Amniotic epithelial cell (primary cell): ENCODE measurements around the gene SCAMP1.

Experiments
- DNase-seq: peaks from one replicate; pipeline ENCODE4 v3.0.0-alpha.2; 2010; ENCODE audit warnings: low read depth

The SCAMP1 gene

DNA sequence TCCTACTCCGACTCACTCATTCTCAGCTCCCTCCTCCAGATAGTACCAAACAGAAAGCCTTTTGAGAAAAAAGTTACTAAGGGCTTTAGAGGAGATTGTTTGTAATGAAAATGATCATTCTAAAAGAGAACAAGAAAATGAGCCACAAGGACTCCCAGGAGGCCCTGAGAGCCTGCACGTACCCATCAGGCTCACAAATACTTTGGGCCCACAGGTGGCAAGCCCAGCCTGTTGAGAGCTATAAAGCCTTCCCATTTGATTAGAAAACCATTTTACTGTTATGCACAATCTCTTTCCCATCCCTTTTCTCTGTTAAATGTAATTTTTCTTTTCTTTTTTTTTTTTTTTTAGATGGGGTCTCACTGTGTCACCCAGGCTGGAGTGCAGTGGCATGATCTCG, 152.0 kb downstream of the SCAMP1 start:
- DNase-seq = no peak

DNA sequence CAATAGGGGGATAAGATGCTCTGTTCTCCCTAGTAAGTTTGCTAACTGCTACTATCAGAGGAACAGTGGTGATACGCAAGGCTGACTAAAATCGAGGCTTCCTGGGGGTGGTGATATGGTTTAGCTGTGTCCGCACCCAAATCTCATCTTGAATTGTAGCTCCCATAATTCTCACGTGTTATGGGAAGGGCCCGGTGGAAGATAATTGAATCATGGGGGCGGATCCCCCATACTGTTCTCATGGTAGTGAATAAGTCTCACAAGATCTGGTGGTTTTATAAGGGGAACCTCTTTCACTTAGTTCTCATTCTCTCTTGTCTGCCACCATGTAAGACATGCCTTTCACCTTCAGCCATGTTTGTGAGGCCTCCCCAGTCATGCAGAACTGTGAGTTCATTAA, 153.0 kb downstream of the SCAMP1 start:
- no peak for DNase-seq

DNA sequence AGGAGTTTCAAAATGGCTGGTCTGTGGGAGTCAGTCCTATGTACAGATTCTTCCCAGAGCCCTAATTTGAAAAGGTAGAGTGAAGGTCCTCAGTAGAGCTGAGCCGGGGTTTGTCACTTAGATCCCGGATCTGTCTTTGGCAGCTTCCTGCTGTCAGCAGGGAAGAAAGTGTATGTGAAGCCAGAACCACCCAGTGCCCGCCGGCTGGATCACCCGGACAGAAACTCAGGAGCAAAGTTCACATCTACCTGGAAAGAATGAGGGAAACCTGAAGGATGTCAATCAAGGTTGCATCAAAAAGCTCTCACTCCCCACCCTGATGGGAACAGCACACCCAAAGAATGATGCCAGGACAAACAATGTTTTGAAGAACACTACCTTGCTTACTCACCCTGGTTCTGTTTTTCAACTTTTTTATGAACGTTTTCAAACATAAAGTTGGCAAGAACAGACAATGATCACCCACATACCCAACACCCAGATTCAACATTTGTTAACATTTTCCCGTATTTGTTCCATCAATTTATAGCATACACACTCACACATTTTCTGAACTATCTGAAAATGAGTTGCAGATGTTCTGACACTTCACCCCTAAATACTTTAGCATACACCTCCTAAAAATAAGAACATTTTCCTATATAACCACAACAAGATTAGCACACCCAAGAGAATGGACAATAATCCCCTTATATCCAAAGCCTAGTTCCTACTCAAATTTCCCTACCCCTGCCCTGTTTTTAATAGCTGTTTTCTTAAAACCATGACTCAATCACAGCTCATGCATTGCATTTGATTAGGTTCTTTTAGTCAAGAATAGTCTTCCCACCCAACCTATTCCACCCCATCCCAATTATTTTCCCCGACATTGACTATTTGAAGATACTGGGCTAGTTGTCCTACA, 154.3 kb downstream of the SCAMP1 start:
- DNase-seq = no peak

DNA sequence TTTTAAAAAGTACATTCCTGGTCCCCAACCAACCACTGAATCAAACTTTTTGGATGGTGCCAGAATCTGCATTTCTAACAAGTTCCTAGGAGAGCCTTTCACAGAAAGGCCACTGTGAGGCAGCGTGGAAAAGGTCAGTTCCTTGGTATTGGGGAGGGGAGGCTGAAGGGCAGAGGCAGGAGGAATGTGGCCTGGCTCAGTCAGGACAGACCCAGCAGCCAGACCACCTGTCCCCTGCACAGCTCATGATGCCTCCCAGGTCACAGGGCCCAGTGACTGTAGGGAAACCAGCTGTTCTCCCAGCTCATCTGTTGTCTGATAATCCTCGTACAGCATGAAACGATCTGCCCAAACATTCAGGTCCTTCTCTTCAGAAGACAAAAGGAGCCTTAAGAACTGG, 155.3 kb downstream of the SCAMP1 start:
- DNase-seq = no peak

DNA sequence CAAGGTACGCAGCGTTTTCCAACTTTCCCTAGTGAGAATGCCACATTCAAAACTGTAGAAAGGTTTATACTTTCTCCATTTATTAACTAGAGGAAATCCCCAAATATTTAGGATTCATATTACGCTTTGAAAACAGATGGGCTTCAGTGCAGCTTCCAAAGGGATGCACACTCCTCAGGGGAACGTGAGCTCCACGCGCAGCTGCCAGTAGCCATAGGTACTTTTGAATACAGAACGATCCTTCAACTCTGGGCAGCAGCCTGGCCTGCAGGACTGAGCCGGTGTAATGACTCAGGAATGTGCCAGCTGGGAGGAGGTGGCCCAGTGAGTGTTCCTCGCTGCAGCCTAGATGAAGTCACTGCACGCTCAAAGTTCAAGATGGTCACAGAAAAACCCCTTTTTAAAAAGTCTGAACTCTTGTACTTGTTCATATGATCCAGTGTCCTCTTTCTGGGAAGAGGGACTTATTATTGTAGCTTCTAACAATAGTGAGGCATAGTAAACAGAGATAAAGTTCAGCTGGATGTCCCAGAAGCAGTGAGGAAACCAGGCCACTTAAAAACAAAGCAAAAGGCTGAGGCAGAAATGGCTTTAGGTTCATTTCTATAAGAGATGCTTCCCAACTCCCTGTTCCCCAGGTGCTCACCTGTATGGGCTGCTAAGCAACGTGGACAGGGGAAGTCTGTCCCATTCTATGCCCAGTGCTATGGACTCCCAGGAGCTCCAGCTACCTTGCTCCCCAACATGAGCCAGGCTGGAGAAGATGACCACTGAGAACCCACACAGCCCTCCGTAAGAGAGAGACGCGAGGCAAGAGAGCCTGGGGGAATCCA, 158.2 kb downstream of the SCAMP1 start:
- peak; percentile 71 for DNase-seq

DNA sequence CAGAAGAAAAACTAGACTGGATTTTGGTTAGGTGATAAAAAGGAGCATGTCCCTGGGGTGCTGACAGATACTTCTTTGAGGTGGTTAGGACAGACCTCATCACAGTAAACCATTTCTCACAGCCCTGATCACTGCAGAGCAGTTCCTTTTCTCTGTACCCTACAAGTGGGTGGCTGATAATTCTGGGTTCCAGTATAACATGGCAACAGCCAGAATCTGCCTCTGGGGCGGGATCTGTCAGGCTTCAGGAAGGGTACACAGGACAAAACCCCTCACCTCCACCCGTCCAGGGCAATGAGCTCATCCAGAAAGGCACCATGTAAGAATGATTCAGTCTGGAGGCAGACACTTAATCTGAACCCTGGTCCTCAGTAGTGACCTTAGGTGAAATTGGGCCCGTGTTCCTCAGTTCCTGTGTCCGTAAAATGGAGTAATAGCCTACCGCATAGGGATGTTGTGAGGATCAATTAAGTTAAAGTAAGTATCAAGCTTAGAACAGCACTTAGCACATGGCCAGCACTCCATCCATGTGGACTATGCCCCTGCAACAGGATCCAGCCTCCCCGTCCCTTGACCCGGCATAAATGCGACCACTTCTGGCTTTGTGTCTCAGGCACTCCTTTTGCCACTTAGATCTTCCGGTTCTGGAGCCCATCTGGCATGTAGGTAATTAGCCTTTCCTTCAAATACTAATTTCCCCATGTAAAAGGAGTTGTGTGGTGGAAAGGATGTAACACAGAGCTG, 159.0 kb downstream of the SCAMP1 start:
- no peak for DNase-seq

DNA sequence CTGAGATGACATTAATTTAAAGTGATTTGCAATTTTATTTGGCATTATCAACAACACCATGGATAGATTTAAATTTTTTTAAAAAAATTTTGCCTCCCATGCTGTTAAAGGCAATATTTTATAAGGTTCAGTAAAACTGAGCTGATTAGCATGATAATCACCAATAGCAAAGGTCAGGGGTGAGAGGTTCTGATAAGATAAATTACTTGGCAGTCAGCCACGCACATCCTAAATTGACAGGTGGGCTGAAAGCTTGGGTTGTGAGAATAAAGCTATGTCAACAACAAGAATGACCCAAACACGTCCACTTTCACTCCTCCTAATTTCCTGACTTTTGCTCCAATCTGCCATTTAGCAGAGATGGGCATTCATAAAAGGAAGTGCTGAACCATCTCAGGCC, 161.0 kb downstream of the SCAMP1 start:
- DNase-seq = no peak

DNA sequence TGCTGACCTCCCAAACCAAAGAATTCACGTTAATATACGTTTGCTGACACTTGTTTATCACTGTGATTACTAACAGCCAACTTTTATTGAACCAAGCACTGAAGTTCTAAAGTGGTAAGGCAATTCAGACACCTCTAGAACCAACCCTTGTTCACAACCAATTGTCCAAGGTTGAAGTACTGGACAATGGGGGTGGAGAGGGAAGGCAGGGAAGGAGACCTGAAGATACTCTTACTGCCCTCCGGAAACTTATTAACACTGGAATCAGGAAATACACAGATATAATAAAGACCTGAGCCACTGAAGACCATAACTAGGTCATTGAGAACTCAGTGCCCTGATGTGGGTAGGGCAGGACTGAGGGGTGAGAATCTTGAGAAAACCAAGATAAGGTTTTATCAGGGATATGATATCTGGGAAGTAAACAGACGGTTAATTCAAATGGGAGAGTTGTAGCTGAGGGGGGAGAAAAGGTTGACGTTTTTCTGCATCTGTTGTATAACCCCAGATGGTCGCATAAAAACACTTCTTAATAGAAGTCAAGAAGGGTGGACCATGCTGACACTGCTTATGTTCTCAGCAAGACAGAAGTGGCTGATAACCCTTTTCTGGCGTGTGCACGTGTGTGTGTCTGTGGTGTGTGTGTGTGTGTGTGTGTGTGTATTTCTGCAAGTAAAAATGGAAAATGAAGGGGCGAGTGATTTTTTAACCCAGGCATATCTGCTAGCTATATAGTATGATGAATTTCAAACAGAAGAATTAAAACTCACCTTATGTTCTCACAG, 162.3 kb downstream of the SCAMP1 start:
- peak; percentile 76 for DNase-seq

DNA sequence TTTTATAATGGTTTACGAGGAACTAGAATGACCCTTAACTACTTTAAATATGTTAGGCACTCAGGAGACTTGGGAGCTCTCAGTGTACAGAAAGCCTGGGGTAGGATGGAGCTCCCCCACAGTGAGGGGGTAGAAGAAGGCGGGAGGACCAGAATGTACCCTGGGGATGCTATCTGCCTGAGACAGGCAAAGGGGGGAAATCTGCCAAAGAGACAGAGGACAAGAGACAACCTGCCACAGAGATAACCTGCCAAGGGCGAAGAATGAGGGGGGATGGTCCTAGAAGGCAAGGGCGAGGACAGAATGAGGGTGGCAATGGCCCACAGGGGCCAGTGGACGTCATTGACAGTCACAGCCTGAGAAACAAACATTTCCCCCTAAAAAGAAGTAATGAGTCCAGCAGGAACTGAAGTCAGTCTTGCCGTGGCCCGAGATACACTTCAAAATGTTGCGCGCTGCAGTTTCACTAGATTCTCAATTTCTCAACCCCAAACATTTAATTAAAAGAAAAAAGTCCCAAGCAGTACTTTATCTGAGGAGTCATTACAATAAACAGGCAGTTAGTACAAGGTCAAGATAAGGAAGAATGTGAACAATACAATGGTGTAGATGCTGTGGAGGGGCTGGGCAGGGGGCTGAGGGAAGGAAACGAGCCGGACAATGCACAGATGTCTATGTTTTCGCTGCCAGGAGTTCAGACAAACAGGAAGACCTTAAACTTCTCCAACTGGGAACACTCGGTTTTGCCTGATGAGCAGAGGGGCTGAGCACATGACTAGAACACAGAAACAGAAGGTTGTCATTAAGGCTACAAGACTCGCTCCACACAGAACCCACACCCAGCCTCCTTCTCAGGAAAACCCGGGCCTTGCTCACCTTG, 163.1 kb downstream of the SCAMP1 start:
- no peak for DNase-seq

DNA sequence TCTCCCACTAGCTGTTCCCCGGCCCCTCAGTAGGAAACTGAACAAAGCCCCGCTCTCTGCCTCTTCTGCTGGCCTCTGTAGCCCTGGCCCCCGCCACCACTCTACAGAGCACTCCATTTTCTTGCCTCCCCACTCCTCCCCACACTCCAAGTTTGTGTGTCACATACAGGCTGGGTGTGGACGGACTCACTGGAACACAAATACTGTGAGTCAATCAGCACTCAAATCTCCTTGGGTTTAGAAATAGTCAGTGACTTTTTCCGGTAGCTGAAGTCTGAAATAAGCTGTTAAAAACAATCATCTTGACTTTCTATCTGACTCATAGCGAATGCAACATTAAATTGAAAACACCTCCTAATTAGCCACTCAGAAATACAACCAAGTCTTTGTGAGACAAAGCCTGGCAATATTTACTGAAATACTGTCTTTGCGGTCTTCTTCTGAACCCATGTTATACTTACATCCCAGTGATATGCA, 165.7 kb downstream of the SCAMP1 start:
- peak; percentile 89 for DNase-seq

DNA sequence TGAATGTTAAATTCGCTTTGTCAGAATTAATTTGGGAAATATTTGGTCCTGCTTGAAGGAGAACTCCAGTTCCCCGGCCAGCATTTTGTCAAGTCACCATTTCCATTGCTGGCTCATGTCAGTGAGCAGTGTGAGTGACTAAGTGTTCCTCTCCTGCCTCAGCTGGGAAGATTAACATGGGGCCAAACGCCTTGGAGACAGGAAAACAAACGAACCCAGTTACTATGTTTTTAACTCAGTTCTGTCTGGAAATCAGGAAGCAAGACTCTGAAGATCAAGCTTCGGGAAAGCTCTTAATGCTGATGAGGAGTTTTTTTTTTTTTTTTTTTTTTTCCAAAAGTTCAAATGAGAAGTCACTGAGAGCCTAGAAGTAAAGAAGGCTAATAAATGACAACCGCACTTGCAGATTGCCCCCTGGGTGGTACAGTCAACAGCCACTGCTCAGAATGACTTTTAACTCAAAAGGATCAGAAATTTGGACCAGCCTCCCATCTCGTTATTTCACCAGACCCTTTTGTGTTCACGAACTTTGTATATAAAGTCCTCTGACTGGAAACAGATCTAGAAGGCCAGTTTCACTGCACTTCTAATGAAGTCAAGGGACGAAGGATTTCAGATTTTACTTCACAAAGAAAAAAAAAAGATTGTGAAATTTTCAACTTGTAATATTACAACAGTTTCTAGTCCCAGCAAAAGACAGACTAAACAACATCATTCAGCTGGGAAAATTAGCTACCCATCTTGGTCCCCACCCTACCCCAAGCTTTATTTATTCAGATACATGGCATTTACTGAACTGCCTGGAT, 166.8 kb downstream of the SCAMP1 start:
- DNase-seq = peak; percentile 95

DNA sequence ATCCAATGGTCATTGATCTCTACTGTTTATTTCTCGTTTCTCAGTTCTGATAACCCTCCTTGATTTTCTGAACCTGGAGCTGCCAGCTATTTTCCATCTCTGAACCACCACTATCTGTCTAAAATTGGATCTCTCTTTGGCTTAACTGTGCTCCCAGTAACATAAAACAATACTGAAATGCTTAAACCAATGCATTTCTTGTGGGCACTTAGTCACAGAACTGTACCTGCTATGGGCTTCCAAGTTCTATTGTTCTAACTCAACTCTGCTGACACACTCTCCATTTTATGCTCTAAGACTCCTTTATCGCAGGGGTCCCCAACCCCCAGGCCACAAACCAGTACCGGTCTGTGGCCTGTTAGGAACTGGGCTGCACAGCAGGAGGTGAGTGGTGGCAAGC, 167.5 kb downstream of the SCAMP1 start:
- DNase-seq = no peak
